Keratinocyte (primary cell): ENCODE measurements around the gene ADAM19. TPM values are rescaled to one million over a fixed set of nuclear protein-coding genes. Genes with fewer than 3 reads are reported as not detected.

Source experiments
- DNase-seq: peaks from one replicate; pipeline ENCODE4 v3.0.0-alpha.2; 2011; ENCODE audit warnings: low read depth, missing footprints, low spot score
- FAIRE-seq: peaks from 2 replicates; lab custom pipeline; 2011; peaks lifted over from hg19 to GRCh38; lab: Jason Lieb, UNC
- H2AFZ ChIP-seq: 2 replicates; pipeline ENCODE4 v1.6.0; 2012; ENCODE audit warnings: low read length, control low read depth, inconsistent platforms; ENCODE audit not compliant: control insufficient read depth
- H3K27ac ChIP-seq: 2 replicates; pipeline ENCODE4 v1.5.1; 2011; ENCODE audit warnings: low read length; ENCODE audit not compliant: control insufficient read depth, insufficient read depth
- H3K27me3 ChIP-seq: 3 replicates; pipeline ENCODE4 v1.6.0; 2011; ENCODE audit warnings: low read length; ENCODE audit not compliant: control insufficient read depth, insufficient read depth; ENCODE audit errors: extremely low read depth
- H3K36me3 ChIP-seq, 2 experiments: 2 replicates in 1 of 2; 3 replicates in 1 of 2; pipeline ENCODE4 v1.5.1; 2011; ENCODE audit warnings: low read length in 2 of 2, mild to moderate bottlenecking in 1 of 2; ENCODE audit not compliant: control insufficient read depth in 2 of 2, insufficient read depth in 2 of 2; ENCODE audit errors: extremely low read depth in 1 of 2
- H3K4me1 ChIP-seq: 3 replicates; pipeline ENCODE4 v1.5.1; 2011; ENCODE audit warnings: low read length; ENCODE audit not compliant: control insufficient read depth, insufficient read depth; ENCODE audit errors: extremely low read depth
- H3K4me2 ChIP-seq: 3 replicates; pipeline ENCODE4 v1.6.0; 2011; ENCODE audit warnings: low read depth, low read length; ENCODE audit not compliant: control insufficient read depth, insufficient read depth; ENCODE audit errors: extremely low read depth
- H3K4me3 ChIP-seq, 3 experiments: fragments of 200-600 bp in 1 of 3; sonication (generic) in 1 of 3; 2 replicates in 2 of 3; 3 replicates in 1 of 3; pipeline ENCODE4 v1.5.1; 2011 to 2016; ENCODE audit warnings: low read length in 3 of 3, mild to moderate bottlenecking in 3 of 3, control low read depth in 2 of 3, inconsistent platforms in 1 of 3, low read depth in 1 of 3, mixed read lengths in 1 of 3, mixed run types in 1 of 3, moderate library complexity in 1 of 3; ENCODE audit not compliant: control insufficient read depth in 2 of 3, insufficient read depth in 2 of 3; ENCODE audit errors: extremely low read depth in 1 of 3
- H3K79me2 ChIP-seq: 2 replicates; pipeline ENCODE4 v1.6.0; 2012; ENCODE audit warnings: low read length; ENCODE audit not compliant: control insufficient read depth, insufficient read depth
- H3K9ac ChIP-seq: 3 replicates; pipeline ENCODE4 v1.6.0; 2011; ENCODE audit warnings: low read length; ENCODE audit not compliant: control insufficient read depth, insufficient read depth; ENCODE audit errors: extremely low read depth
- H3K9me1 ChIP-seq: 3 replicates; pipeline ENCODE4 v1.6.0; 2011; ENCODE audit warnings: low read length; ENCODE audit not compliant: control insufficient read depth, insufficient read depth; ENCODE audit errors: extremely low read depth
- H3K9me3 ChIP-seq: 2 replicates; pipeline ENCODE4 v1.5.1; 2012; ENCODE audit warnings: low read depth, low read length; ENCODE audit not compliant: control insufficient read depth
- H4K20me1 ChIP-seq: 3 replicates; pipeline ENCODE4 v1.6.0; 2011; ENCODE audit warnings: low read length; ENCODE audit not compliant: control insufficient read depth, insufficient read depth; ENCODE audit errors: extremely low read depth
- EZH2 ChIP-seq: IDR thresholded peaks from one replicate; pipeline ENCODE4 v1.6.1; 2012; ENCODE audit warnings: inconsistent platforms, mild to moderate bottlenecking, low read length, moderate library complexity
- dilution Hi-C: fragments of 300-500 bp; cut with MboI; formaldehyde crosslinking; loops from one replicate; pipeline ENCODE4 v1.7.0; 2020; ENCODE audit warnings: low sequenced_read_pairs; ENCODE audit not compliant: extremely low pct_ligation_motif_present
- polyA plus RNA-seq, 5 experiments: library from polyadenylated mRNA; depleted of rRNA in 3 of 5; stranded (reverse) in 3 of 5; stranded (forward) in 1 of 5; unstranded in 1 of 5; fragments of >200 nt; gene quantifications; 1 replicate in 1 of 5; 2 replicates in 3 of 5; 3 replicates in 1 of 5; pipeline versions ENCODE4 v1.2.1 to v1.2.3, GENCODE V29; 2011 to 2012; ENCODE audit warnings: missing spikeins in 2 of 5, low read depth in 1 of 5, low replicate concordance in 1 of 5
- TF ChIP-seq, protein P1 (sequence below), 3 experiments: IDR thresholded peaks in 1 of 3; conservative IDR thresholded peaks in 1 of 3; optimal IDR thresholded peaks in 1 of 3; 2 replicates in 2 of 3; 3 replicates in 1 of 3; pipeline versions ENCODE3 to v1.5.1; 2011; ENCODE audit warnings: low read length in 3 of 3, mild to moderate bottlenecking in 3 of 3, moderate library complexity in 2 of 3, control low read depth in 1 of 3, inconsistent platforms in 1 of 3; ENCODE audit not compliant: insufficient read depth in 2 of 3; ENCODE audit errors: extremely low read depth in 1 of 3

The ADAM19 gene
- polyA plus RNA-seq, 1 donor (not counting 4 experiments of a cell fraction or from before 2014, with no cell fraction given): 22.7 TPM

GRCh38 chr5:157506981-157507780 lies 68.4 kb downstream of the ADAM19 start:
- Histone ChIP-seq H4K20me1 (no peaks in the 10 kb centered on the region), H3K9ac (no peak overlapping the region), H3K27me3 (no peaks in the 10 kb centered on the region), H3K4me1 (peaks cover 6% of the 10 kb centered on the region), H3K9me1 (no peaks in the 10 kb centered on the region), H3K27ac (no peak overlapping the region), H3K9me3 (no peaks in the 10 kb centered on the region), H3K4me3 (no peak overlapping the region), H3K36me3 (peaks cover 6 to 19% of the 10 kb centered on the region in 2 experiments), H3K4me2 (no peak overlapping the region), H3K79me2 (no peaks in the 10 kb centered on the region), H2AFZ (no peak overlapping the region)
- DNase-seq (no peak), FAIRE-seq (no peak)
- dilution Hi-C loops: no loop called here
- no peak for TF ChIP-seq EZH2
- TF ChIP-seq, protein P1, sequence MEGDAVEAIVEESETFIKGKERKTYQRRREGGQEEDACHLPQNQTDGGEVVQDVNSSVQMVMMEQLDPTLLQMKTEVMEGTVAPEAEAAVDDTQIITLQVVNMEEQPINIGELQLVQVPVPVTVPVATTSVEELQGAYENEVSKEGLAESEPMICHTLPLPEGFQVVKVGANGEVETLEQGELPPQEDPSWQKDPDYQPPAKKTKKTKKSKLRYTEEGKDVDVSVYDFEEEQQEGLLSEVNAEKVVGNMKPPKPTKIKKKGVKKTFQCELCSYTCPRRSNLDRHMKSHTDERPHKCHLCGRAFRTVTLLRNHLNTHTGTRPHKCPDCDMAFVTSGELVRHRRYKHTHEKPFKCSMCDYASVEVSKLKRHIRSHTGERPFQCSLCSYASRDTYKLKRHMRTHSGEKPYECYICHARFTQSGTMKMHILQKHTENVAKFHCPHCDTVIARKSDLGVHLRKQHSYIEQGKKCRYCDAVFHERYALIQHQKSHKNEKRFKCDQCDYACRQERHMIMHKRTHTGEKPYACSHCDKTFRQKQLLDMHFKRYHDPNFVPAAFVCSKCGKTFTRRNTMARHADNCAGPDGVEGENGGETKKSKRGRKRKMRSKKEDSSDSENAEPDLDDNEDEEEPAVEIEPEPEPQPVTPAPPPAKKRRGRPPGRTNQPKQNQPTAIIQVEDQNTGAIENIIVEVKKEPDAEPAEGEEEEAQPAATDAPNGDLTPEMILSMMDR (optimal IDR thresholded peaks at IDR 0.05 in 1 of 3, IDR thresholded peaks at IDR 0.05 in 1 of 3, conservative IDR thresholded peaks at IDR 0.05 in 1 of 3; ENCODE audit: extremely low read depth in 1 of 3, insufficient read depth in 2 of 3, low read length in 3 of 3): no peak

DNA sequence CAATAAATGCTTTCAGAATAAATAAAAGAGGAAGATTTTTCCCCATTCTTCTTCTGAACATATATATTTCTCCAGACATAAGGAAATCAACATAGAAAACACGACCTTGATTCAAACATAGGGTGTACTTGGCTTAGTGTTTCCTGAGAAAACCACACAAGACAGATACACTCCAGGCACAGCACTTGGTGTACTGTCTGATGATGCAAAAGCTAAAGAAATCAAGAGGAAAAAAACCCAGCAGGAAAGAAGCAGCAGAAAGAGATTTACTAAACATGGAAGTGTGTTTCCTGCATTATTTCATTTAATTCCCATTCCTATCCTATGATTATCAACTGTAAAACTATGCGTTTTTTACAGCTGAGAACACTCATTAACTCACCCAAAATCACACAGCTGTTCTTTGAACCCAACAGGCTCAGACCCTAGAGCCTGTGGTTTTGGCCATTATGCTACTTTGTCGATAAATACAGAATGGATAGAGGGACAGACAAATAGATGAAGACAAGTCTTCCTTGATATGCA lies 69.4 kb downstream of the ADAM19 start:
- no peak for TF ChIP-seq EZH2
- TF ChIP-seq, protein P1 (optimal IDR thresholded peaks at IDR 0.05 in 1 of 3, IDR thresholded peaks at IDR 0.05 in 1 of 3, conservative IDR thresholded peaks at IDR 0.05 in 1 of 3; ENCODE audit: extremely low read depth in 1 of 3, insufficient read depth in 2 of 3, low read length in 3 of 3): no peak
- no peak overlapping the region for H3K4me3 ChIP-seq
- H3K4me2 ChIP-seq: no peak overlapping the region
- H2AFZ ChIP-seq: no peak overlapping the region
- no peaks in the 10 kb centered on the region for H3K9me3 ChIP-seq
- no peak overlapping the region for H3K9ac ChIP-seq
- DNase-seq: no peak
- H3K27ac ChIP-seq: no peak overlapping the region
- no peaks in the 10 kb centered on the region for H3K79me2 ChIP-seq
- no peak for FAIRE-seq
- dilution Hi-C loops: no loop called here
- peaks cover 1% of the 10 kb centered on the region for H3K4me1 ChIP-seq
- H3K27me3 ChIP-seq: no peaks in the 10 kb centered on the region
- H4K20me1 ChIP-seq: no peaks in the 10 kb centered on the region
- H3K9me1 ChIP-seq: no peaks in the 10 kb centered on the region
- H3K36me3 ChIP-seq: peaks cover 6 to 23% of the 10 kb centered on the region in 2 experiments
